Tibial nerve (tissue), 3 donors: ENCODE measurements around the gene GGACT.

Source experiments
- CTCF ChIP-seq, 5 experiments: fragments of 200-600 bp in 3 of 5; fragments of 450-650 bp in 2 of 5; sonication (generic) in 3 of 5; IDR thresholded peaks; one replicate each; pipeline ENCODE4 v1.5.1; 2016 to 2019; ENCODE audit warnings: antibody characterized with exemption in 5 of 5, mild to moderate bottlenecking in 3 of 5, moderate library complexity in 2 of 5
- POLR2A ChIP-seq, 2 donors: fragments of 450-650 bp; IDR thresholded peaks; one replicate each; pipeline ENCODE4 v1.6.1; 2017; ENCODE audit warnings: antibody characterized with exemption in 2 of 2, mild to moderate bottlenecking in 2 of 2, moderate library complexity in 2 of 2

GRCh38 chr13:100604918-100605710, 16.5 kb upstream of the GGACT start:
- TF ChIP-seq POLR2A (IDR thresholded peaks at IDR 0.05): no peak
- no peak for TF ChIP-seq CTCF (IDR thresholded peaks at IDR 0.05)
